T1000 (cell line): ENCODE results near the gene RMRP.

Experiments
- DNase-seq: peaks from one replicate; lab custom pipeline; 2025; ENCODE audit warnings: mixed read lengths; lab: John Stamatoyannopoulos, UW

Gene RMRP

GRCh38 chr9:35611230-35611797, 46.5 kb downstream of the RMRP start:
- DNase-seq = no peak

- no peak for DNase-seq
These were observed 48.0 kb downstream of the RMRP start for GRCh38 chr9:35609820-35610163.

DNA sequence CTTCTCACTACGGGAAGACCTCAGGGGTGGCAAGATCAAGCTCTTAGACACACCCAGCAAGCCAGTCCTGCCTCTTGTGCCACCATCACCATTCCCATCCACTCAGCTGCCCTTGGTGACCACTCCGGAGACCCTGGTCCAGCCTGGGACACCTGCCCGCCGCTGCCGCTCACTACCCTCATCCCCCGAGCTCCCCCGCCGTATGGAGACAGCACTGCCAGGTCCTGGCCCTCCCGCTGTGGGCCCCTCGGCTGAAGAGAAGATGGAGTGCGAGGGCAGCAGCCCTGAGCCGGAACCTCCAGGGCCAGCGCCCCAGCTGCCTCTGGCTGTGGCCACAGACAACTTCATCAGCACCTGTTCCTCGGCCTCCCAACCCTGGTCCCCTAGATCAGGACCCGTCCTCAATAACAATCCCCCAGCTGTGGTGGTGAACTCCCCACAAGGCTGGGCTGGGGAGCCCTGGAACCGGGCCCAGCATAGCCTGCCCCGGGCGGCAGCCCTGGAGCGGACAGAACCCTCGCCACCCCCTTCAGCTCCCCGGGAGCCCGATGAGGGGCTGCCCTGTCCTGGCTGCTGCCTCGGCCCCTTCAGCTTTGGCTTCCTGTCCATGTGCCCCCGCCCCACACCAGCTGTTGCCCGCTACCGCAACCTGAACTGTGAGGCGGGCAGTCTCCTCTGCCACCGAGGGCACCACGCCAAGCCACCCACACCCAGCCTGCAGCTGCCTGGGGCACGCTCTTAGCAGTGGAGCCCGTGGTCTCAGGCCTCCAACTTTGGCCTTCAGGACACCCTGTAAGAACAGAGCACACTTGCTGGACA, 48.6 kb downstream of the RMRP start:
- no peak for DNase-seq

- DNase-seq = no peak
These were observed 49.6 kb downstream of the RMRP start for GRCh38 chr9:35608221-35608620.
